ENCODE data around the gene MAPK8IP3. TPM values are rescaled to one million over a fixed set of nuclear protein-coding genes. Genes with fewer than 3 reads are reported as not detected.

Gene MAPK8IP3
- total RNA-seq, 1 donor from 2014 or later = 61.4 TPM

GRCh38 chr16:1776672-1776955 is 70.6 kb downstream of the MAPK8IP3 start:
- intact Hi-C loops (cut with DNase I) = no loop called here
- DNase-seq = no peak
- ATAC-seq (ENCODE audit: poor library complexity) = no peak

GRCh38 chr16:1776991-1777374 is 71.0 kb downstream of the MAPK8IP3 start:
- ATAC-seq (ENCODE audit: poor library complexity) (no peak), DNase-seq (no peak)
- intact Hi-C loops (cut with DNase I) = no loop called here

GRCh38 chr16:1777375-1778199 is 71.6 kb downstream of the MAPK8IP3 start:
- ATAC-seq (ENCODE audit: poor library complexity) (no peak), DNase-seq (no peak)
- intact Hi-C loops (cut with DNase I) = no loop called here

DNA sequence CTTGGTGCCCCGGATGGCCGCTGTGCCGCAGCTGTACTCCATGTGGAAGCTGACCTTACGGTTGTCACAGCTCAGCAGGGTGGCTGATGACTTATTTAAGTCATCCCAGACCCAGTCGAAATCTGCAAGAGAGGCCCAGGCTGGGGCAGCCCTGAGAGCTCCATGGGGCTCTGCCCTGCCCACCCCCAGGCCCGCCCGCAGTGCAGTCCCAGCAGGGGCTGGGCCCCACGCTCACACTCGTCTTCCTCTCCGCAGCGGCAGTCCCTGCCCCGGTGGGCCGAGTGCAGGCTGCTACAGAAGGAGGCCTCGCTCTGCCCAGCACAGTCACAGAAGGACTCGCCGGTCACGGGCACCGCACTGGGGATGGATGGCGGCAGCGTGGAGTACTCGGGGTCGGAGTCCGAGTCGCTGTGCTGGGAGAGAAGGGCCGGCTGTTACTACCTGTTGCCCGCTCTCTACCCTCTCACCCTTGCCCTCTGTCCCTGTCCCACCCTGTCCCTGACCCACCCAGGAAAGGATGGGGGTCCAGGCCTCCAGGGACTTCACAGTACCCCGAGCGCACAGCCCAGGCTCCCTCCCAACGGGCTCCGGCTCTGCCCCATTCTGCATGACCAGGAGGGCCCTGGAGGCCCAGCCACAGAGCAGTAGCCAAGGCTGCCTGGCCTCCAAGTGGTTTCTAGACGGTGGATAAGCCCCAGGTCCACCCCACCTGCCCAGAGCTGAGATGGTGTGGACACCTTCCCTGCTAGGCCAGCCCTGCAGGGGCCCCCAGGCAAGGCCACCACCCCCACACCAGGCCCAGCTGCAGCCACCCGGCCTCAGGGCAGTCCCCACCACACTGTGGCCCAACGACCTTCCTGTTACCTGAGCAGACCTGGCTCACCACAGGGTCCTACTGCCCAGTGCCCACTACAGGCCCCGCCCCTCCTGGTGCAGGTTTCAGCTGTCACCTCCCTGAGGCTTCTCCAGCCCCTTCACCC is 72.5 kb downstream of the MAPK8IP3 start:
- intact Hi-C loops (cut with DNase I) = no loop called here
- ATAC-seq (ENCODE audit: poor library complexity) (no peak), DNase-seq (peak; percentile 31)

- intact Hi-C loops (cut with DNase I) = no loop called here
- ATAC-seq (ENCODE audit: poor library complexity) (no peak), DNase-seq (peak; percentile 24)
These were observed 73.3 kb downstream of the MAPK8IP3 start for GRCh38 chr16:1779234-1779701.

DNA sequence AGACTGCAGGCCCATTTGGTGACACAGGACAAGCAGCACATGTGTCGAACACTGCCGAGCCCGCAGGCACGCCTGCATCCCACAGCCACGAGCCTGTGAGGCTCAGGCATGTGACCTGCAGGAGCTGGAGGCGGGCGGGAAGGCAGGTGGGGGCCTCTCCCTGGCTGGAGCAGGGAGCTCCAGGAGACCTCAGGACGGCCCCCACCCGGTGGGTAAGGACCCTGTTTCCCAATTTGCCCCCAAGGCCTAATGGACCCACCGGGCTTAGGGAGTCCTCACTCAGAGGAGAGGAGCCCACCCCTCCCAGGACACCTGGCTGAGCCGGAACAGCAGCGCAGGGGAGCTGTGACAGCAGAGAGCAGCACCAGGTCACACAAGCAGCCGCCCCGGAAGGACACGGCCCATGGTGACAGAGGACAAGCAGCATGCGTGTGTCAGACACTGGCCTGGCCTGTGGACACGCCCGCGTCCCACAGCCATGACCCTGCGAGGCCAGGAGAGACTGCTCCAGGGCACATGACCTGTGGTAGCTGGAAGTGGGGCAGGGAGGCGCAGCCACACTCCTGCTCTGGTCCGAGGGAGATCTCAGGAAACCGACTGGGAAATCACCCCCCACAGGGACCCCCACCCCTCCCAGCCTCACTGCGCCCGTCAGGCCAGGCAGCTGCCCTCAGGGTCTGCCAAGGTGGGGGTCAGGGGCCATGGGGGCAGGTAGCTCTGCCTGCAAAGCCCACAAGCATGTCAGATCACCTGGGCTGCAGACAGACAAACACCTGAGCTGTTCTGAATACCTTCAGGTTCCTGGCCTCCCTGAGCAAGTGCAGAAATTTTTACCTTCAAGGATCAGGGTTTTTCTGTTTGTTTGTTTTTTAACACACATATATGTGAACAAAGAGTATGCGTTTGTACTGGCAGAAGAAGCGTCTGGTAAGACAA is 74.0 kb downstream of the MAPK8IP3 start:
- intact Hi-C loops (cut with DNase I) = no loop called here
- DNase-seq (peak; percentile 46), ATAC-seq (ENCODE audit: poor library complexity) (no peak)

GRCh38 chr16:1780677-1781072 is 74.7 kb downstream of the MAPK8IP3 start:
- intact Hi-C loops (cut with DNase I) = no loop called here
- no peak for DNase-seq

GRCh38 chr16:1781254-1781653 is 75.3 kb downstream of the MAPK8IP3 start:
- intact Hi-C loops (cut with DNase I) = no loop called here
- peak; percentile 41 for DNase-seq
- ATAC-seq (ENCODE audit: poor library complexity) = no peak

More at GRCh38 chr16:1780677-1781072, 74.7 kb downstream of the MAPK8IP3 start:
- ATAC-seq (ENCODE audit: poor library complexity) = no peak

DNA sequence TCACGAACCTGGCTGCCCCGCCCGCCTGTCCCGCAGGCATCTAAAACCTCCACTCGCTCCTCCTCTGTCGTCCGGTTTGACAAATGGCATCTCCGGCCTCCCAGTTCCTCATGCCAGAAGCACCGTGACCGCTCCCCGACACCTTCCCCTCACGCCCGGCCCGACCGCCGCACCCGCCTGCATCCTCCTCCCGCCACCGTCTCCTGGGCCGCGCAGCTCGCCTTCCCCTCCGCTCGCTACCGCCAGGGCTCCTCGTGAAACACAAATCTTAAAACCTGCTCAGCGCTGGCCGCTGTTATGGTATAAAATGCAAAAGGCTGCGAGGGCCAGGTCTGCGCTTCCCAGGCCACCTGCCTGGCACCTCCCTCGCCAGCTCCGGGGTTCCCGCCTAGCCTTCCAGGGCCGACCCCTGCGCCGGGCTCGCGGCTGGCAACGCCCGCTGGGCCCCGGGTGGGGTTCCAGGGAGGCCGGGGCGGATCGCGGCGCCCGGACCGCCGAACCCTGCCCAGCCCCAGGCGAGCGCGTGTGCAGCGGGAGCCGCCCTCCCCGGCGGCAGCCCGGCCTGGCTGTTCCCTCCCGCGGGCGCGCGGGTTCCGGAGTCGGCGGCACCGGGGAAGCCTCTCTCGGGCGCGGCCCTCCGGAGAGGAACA is 75.9 kb downstream of the MAPK8IP3 start:
- intact Hi-C loops (cut with DNase I) = no loop called here
- ATAC-seq (ENCODE audit: poor library complexity) (peak; percentile 16), DNase-seq (peak; percentile 50)

DNA sequence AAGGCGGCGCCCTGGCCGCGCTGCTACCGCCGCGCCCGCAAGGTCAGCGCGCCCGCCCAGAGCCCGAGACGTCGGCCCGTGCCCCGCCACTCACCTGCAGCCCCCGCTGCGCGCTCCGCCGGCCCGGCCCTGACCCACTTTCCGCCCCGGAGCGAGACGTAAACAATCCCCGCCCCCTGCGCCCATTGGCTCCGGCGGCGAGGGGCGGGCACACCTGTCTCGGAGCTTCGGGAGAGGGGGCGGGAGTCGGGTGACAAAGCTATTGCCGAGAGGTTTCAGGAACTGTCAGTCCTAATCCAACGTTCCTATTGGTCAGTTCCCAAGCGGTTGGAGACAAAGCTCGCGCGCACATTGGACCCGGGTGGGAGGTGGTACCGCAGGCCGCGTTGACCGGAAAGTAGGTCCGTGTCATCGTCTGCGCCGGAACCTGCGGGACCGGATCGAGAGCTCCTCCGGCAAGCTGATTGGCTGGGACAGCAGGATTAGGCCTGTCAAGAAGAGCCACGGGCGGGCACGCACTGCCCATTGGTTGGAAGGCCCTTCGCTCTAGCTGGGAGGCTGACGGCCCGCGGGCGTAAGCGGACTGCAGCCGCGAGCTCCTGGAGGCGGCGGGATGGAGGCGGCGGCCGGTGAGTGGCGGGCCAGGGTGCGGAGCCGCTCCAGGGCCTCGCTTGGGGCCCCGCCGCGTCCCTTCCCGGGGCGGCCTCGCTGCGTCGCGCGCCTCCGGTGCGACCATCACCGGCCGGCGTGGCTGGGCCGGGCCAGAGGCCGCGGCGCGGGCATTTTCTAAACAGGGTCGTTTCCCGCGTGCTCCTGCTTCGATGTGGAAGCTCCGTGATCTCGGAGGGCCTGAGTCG is 76.6 kb downstream of the MAPK8IP3 start, which contains the start of the genes NUBP2 and SPSB3:
Gene NUBP2, plus strand, starts transcription at position 553 of the 857 bp plus-strand sequence. Its CDS starts 61 bp downstream, at position 614.
Gene SPSB3, minus strand, starts transcription at position 164 of the 857 bp plus-strand sequence. CDS start 1,088 bp downstream, outside the sequence.
- intact Hi-C loops (cut with DNase I) = no loop called here
- ATAC-seq (ENCODE audit: poor library complexity) (peak; percentile 93), DNase-seq (peak; percentile 100)

- ATAC-seq (ENCODE audit: poor library complexity) (no peak), DNase-seq (peak; percentile 36)
- intact Hi-C loops (cut with DNase I) = no loop called here
These were observed 79.2 kb downstream of the MAPK8IP3 start for GRCh38 chr16:1784977-1785845.

GRCh38 chr16:1785846-1786170 is 79.8 kb downstream of the MAPK8IP3 start:
- intact Hi-C loops (cut with DNase I) = no loop called here
- ATAC-seq (ENCODE audit: poor library complexity) (no peak), DNase-seq (no peak)

DNA sequence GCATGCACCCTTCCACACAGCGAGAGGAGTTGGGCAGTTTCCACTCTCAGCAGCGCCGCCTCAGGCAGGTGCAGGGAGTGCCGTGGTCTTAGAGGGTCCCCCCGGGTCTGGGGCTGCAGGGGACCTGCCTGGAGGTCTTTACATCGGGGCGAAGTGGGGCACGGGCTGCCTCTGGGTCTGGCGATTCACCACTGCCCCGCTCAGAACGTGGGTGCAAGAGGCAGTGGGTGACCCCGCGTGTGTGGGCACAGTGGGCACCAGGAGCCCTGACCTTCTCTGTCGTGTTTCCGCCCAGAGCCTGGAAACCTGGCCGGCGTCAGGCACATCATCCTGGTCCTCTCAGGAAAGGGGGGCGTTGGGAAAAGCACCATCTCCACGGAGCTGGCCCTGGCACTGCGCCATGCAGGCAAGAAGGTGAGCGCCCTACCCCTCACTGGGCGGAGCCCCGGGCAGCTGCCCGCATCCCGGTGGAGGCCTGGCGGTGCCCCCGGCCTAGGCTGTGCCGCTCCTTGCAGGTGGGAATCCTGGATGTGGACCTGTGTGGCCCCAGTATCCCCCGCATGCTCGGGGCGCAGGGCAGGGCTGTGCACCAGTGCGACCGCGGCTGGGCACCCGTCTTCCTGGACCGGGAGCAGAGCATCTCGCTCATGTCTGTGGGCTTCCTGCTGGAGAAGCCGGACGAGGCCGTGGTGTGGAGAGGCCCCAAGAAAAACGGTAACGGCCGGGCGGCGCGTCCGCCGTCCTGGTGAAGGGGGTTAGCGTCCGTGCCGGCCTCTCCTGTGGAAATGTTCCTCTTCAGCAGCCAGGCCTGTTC is 80.5 kb downstream of the MAPK8IP3 start:
- intact Hi-C loops (cut with DNase I) = no loop called here
- peak; percentile 42 for DNase-seq
- ATAC-seq (ENCODE audit: poor library complexity) = no peak

- ATAC-seq (ENCODE audit: poor library complexity) = no peak
- DNase-seq = no peak
- intact Hi-C loops (cut with DNase I) = no loop called here
These were observed 81.0 kb downstream of the MAPK8IP3 start for GRCh38 chr16:1787056-1787321.

DNA sequence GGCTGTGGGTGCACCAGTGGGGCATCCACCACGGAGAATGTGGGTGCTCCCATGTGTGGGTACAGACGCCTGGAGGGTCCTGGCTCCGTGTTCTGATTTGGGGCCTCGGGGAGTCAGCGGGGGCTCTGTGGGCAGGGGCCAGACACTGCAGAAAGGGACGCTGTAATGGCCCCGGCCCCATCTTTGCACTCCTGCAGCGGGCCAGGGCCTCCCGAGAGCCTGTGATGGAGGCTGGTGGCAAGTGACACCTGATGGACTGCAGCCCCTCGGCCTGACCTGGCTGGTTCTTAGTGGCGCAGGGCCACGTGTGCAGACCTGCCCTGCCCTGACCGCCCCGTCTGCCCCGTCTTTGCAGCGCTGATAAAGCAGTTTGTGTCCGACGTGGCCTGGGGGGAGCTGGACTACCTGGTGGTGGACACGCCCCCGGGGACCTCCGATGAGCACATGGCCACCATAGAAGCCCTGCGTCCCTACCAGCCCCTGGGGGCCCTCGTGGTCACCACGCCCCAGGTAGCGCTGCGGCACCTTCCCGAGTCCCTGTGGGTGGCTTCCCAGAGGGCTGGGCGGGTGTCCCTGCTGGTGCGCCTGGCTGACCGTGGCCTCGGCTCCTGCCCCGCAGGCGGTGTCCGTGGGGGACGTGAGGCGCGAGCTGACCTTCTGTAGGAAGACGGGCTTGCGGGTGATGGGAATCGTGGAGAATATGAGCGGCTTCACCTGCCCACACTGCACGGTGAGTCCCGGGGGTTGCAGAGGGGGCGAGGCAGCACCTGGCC is 81.5 kb downstream of the MAPK8IP3 start:
- peak; percentile 34 for DNase-seq
- intact Hi-C loops (cut with DNase I) = no loop called here
- no peak for ATAC-seq (ENCODE audit: poor library complexity)

Data from Right ventricle myocardium superior (tissue), 1 donor.